Neural crest cell (in vitro differentiated cells): ENCODE data around the gene TNFRSF21. TPM values are rescaled to one million over a fixed set of nuclear protein-coding genes. Genes with fewer than 3 reads are reported as not detected.

Source experiments
- DNase-seq: peaks from one replicate; pipeline ENCODE4 v3.0.0; 2021; ENCODE audit warnings: low read depth, mixed read lengths, low spot score
- H3K27ac Mint-ChIP-seq: one replicate; pipeline ENCODE4 v1.8.0; 2021; ENCODE audit warnings: mild to moderate bottlenecking, mixed read lengths; ENCODE audit not compliant: unreplicated experiment
- H3K27me3 Mint-ChIP-seq: 2 replicates; pipeline ENCODE4 v1.8.0; 2021; ENCODE audit warnings: low read depth, mild to moderate bottlenecking, mixed read lengths
- H3K36me3 Mint-ChIP-seq: 2 replicates; pipeline ENCODE4 v1.8.0; 2021; ENCODE audit warnings: low read depth, mild to moderate bottlenecking, mixed read lengths
- H3K4me1 Mint-ChIP-seq: 2 replicates; pipeline ENCODE4 v1.8.0; 2021; ENCODE audit warnings: mixed read lengths
- H3K4me3 Mint-ChIP-seq: one replicate; pipeline ENCODE4 v1.8.0; 2021; ENCODE audit warnings: mild to moderate bottlenecking, mixed read lengths
- H3K9me3 Mint-ChIP-seq: 2 replicates; pipeline ENCODE4 v1.8.0; 2021; ENCODE audit warnings: mixed read lengths
- total RNA-seq: library from RNA; stranded (reverse); gene quantifications from 2 replicates; pipeline ENCODE4 v1.2.1, GENCODE V29; 2021
- TF ChIP-seq, protein P1 (sequence below): fragments of 200-600 bp; sonication (generic); conservative IDR thresholded peaks from 2 replicates; pipeline ENCODE4 v1.5.0; 2021; ENCODE audit warnings: antibody characterized with exemption, mild to moderate bottlenecking

Gene TNFRSF21
- total RNA-seq, 1 donor from 2014 or later: 19.8 TPM

DNA sequence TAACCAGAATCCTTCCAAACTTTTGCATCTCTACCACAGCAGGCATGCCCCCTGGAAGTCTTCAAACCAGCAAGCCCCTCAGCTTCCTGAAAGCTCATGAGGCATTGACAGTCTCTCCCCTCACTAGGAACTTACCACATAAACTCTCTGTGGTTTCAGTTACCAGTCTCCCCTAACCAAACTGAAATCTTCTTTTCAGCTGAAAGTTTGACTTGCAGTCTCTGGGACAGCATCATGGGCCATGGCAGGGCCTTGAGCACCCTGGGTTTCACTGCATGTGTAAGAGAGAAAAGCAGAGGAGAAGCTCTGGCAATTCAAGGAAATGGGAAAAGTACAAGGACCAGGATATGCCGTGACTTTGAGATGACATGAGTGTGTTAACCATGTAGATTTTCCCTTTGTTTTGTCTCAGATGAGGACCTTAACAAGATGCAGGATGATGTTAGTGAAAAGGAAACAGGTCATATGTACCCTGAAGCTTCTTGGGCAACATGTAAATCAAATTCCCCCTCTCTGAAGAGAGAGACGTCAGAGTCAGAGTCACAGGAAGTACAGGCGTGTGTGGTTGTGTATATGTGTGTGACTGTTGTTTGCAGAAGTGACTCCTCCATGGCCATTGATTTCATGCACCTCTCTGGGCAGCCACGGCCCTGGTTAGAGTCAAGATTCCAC lies 106.3 kb downstream of the TNFRSF21 start:
- Mint-ChIP-seq H3K4me1 (no peaks in the 10 kb centered on the region), H3K9me3 (no peaks in the 10 kb centered on the region), H3K27me3 (no peaks in the 10 kb centered on the region), H3K4me3 (no peak overlapping the region), H3K27ac (no peak overlapping the region), H3K36me3 (no peaks in the 10 kb centered on the region)
- no peak for DNase-seq
- TF ChIP-seq, protein P1, sequence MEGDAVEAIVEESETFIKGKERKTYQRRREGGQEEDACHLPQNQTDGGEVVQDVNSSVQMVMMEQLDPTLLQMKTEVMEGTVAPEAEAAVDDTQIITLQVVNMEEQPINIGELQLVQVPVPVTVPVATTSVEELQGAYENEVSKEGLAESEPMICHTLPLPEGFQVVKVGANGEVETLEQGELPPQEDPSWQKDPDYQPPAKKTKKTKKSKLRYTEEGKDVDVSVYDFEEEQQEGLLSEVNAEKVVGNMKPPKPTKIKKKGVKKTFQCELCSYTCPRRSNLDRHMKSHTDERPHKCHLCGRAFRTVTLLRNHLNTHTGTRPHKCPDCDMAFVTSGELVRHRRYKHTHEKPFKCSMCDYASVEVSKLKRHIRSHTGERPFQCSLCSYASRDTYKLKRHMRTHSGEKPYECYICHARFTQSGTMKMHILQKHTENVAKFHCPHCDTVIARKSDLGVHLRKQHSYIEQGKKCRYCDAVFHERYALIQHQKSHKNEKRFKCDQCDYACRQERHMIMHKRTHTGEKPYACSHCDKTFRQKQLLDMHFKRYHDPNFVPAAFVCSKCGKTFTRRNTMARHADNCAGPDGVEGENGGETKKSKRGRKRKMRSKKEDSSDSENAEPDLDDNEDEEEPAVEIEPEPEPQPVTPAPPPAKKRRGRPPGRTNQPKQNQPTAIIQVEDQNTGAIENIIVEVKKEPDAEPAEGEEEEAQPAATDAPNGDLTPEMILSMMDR: no peak

DNA sequence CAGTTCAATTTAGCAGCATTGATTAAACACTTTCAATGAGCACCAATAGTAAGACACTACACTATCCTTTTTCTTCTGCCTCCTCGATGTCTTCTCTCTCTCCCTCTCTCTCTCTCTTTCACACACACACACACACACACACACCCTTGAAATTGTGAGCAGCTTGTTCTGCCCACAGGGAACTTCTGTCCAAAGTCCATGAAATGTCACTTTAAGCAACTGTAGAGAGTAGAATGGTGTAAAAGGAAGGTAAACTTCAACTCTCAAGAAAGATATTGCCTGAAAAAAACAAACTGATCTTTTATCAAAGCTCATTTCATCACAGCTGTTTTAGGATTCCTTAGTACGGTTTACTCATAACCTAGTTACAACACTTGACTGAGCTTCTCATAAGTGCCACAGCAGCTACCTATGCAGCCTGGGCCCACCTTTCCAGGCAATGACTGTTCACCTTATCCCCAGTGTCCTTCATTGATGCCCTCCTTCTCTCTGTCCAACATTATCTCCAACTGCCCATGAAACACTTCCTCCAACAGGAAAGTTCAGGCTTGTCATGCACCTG lies 107.0 kb downstream of the TNFRSF21 start:
- H3K4me1 Mint-ChIP-seq: no peaks in the 10 kb centered on the region
- no peaks in the 10 kb centered on the region for H3K27me3 Mint-ChIP-seq
- H3K4me3 Mint-ChIP-seq: no peak overlapping the region
- TF ChIP-seq, protein P1: no peak
- H3K27ac Mint-ChIP-seq: no peak overlapping the region
- no peaks in the 10 kb centered on the region for H3K9me3 Mint-ChIP-seq
- H3K36me3 Mint-ChIP-seq: no peaks in the 10 kb centered on the region
- DNase-seq: no peak

DNA sequence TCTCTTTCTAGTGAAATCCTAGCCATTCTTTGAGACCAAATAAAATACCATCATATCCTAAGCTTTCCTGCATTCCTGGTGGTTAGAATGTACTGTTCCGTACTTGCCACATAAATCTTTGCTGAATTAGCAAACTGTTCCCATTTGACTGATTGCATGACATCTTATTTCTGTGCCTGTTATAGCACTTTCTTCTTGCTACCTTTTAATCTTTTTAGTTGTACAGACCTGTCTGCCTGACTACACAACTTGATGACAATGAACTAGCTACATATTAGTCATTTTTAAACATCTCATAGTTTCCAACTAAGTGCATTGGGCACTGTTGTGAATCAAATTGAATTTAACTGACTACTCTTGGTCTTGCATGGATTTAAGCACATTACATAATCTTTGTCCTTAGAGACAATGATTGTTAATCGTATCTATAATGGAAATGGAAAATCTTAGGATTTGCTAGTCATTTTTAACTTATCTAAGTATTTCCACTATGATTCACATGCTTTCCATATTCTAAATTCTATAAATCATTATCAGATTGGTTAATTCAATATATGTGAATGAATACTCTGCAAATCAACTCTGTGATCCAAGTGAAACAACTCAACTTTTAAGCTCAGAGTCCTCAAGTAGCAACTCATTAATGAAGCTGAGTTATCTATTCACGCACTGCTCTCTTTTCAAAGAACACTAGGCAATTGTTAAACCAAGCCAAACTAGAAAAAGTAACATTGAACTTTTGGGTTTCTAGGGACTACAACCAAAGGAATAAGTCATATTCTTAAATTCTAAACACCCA lies 109.0 kb downstream of the TNFRSF21 start:
- no peak overlapping the region for H3K4me3 Mint-ChIP-seq
- H3K36me3 Mint-ChIP-seq: no peaks in the 10 kb centered on the region
- TF ChIP-seq, protein P1: no peak
- no peak overlapping the region for H3K27ac Mint-ChIP-seq
- H3K4me1 Mint-ChIP-seq: no peaks in the 10 kb centered on the region
- DNase-seq: no peak
- H3K9me3 Mint-ChIP-seq: no peaks in the 10 kb centered on the region
- no peaks in the 10 kb centered on the region for H3K27me3 Mint-ChIP-seq

DNA sequence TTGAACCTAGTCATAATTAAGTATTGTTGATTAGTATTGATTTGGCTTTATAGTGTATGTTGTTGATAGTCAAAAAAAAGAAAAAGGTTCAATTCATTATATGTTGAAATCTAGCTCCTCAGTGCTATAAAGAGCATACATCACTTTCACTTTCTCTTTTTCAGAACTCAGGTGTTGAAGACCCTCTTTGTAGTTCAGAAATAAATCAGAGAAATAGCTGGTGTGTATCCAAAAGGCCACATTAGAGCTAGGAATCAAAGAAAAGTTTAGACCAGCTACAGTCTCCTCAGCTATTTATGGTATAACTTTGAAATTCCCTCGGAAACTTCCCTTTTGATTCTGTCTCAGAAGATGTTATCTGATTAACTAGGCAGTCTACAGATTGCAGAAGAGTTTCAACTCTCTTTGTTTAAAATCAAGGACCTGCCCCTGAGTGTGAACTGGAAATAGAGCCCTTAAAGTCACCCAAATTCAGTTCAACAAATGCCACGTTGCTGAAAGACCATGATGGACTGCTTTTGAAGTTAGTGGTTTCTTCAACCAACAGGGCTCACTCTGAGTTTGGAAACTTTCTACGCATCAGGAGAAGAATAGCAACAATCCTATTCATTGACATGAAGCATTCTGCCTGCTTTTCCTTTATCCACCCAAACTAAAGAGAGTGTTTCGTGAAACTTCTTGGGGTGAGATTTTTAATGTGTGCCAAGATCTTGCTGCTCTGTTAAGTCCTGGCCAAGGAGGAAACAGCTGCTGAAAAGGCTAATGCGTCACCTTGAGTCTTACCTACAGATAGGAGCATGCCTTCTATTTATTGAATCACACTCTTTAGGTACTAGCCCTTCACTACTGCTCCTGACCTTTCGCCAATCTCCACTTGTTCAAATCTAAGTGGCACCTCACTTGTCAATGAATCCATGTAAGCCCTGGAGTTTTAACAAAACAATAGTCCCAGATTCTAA lies 111.7 kb downstream of the TNFRSF21 start:
- no peaks in the 10 kb centered on the region for H3K27me3 Mint-ChIP-seq
- no peak overlapping the region for H3K4me3 Mint-ChIP-seq
- no peak for DNase-seq
- no peak overlapping the region for H3K27ac Mint-ChIP-seq
- no peaks in the 10 kb centered on the region for H3K36me3 Mint-ChIP-seq
- H3K9me3 Mint-ChIP-seq: no peaks in the 10 kb centered on the region
- H3K4me1 Mint-ChIP-seq: no peaks in the 10 kb centered on the region
- TF ChIP-seq, protein P1: no peak

DNA sequence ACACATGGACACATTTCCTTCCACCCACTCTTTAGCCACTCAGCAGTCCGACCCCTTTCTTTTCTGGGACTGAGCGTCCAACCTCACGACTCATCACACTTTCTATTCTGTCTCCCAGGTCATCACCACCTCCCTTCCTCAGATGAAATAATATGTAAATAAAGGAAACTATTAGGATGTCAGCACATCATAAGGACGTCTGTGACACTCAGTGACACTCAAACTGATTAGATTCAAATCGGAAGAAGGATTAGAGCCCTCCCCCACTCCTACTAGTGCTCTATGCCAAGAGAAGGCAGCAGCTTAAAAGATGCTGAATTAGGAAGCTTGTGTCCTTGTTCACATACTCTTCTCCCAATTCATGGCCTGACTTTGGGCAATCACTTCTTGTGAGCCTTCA lies 113.6 kb downstream of the TNFRSF21 start:
- no peaks in the 10 kb centered on the region for H3K4me1 Mint-ChIP-seq
- H3K4me3 Mint-ChIP-seq: no peak overlapping the region
- no peak overlapping the region for H3K27ac Mint-ChIP-seq
- no peaks in the 10 kb centered on the region for H3K36me3 Mint-ChIP-seq
- no peaks in the 10 kb centered on the region for H3K27me3 Mint-ChIP-seq
- TF ChIP-seq, protein P1: no peak
- no peaks in the 10 kb centered on the region for H3K9me3 Mint-ChIP-seq
- DNase-seq: no peak
